Stimulated activated CD8-positive, alpha-beta memory T cell treated with anti-CD3 and anti-CD28 coated beads, Interleukin-4, amount 100 ng/mL, for 1 hour (primary cell): ENCODE results near the gene PNPT1.
"Not testable (repeated sequence)": the region's sequence is repeated elsewhere in the genome, so short reads cannot be mapped to it uniquely, and the experiment has no call there.

Experiments
- DNase-seq, 2 donors: peaks; one replicate each; pipeline ENCODE4 v3.0.0-alpha.2; 2020; ENCODE audit warnings: low read depth in 2 of 2, low spot score in 1 of 2

Gene PNPT1

GRCh38 chr2:55693181-55694125 is at the start of gene PNPT1:
PNPT1 (minus strand) TSS chr2:55693844; CDS start chr2:55693823, 21 bp downstream.
- peak; percentile 78 to 90 for DNase-seq

GRCh38 chr2:55742996-55743395 is 49.4 kb upstream of the PNPT1 start:
- no peak for DNase-seq

GRCh38 chr2:55736019-55736536 is 42.4 kb upstream of the PNPT1 start:
- DNase-seq, result not testable (repeated sequence)

GRCh38 chr2:55734726-55735125 is 41.1 kb upstream of the PNPT1 start:
- DNase-seq, result no peak

GRCh38 chr2:55733335-55733734 is 39.7 kb upstream of the PNPT1 start:
- no peak for DNase-seq

GRCh38 chr2:55732854-55733253 is 39.2 kb upstream of the PNPT1 start:
- no peak for DNase-seq

GRCh38 chr2:55729136-55729685 is 35.6 kb upstream of the PNPT1 start:
- DNase-seq, result no peak

GRCh38 chr2:55721596-55722215 is 28.1 kb upstream of the PNPT1 start:
- no peak for DNase-seq

GRCh38 chr2:55720417-55720816 is 26.8 kb upstream of the PNPT1 start:
- no peak for DNase-seq

GRCh38 chr2:55719852-55720251 is 26.2 kb upstream of the PNPT1 start:
- DNase-seq, result no peak

- DNase-seq, result no peak
Observed at GRCh38 chr2:55718165-55719008, 24.7 kb upstream of the PNPT1 start.

- no peak for DNase-seq
Observed at GRCh38 chr2:55715626-55716025, 22.0 kb upstream of the PNPT1 start.

GRCh38 chr2:55715178-55715577 is 21.5 kb upstream of the PNPT1 start:
- not testable (repeated sequence) for DNase-seq

GRCh38 chr2:55712477-55713060 is 18.9 kb upstream of the PNPT1 start:
- no peak for DNase-seq

- no peak for DNase-seq
Observed at GRCh38 chr2:55710025-55710424, 16.4 kb upstream of the PNPT1 start.

GRCh38 chr2:55707751-55708150 is 14.1 kb upstream of the PNPT1 start:
- DNase-seq, result no peak

GRCh38 chr2:55706258-55706657 is 12.6 kb upstream of the PNPT1 start:
- not testable (repeated sequence) for DNase-seq

- DNase-seq, result no peak
Observed at GRCh38 chr2:55705027-55705653, 11.5 kb upstream of the PNPT1 start.

GRCh38 chr2:55703350-55703749 is 9.7 kb upstream of the PNPT1 start:
- no peak for DNase-seq

GRCh38 chr2:55692740-55693139 is 904 bp downstream of the PNPT1 start:
- DNase-seq, result not testable (repeated sequence)
